A673 (cell line): ENCODE data around the gene REST. TPM values are rescaled to one million over a fixed set of nuclear protein-coding genes. Genes with fewer than 3 reads are reported as not detected.
"Not testable (repeated sequence)": the region's sequence is repeated elsewhere in the genome, so short reads cannot be mapped to it uniquely, and the experiment has no call there.

Source experiments
- BruUV-seq: library from RNA; stranded (reverse); fragments of 400-500 nt; replicated peaks from 2 replicates; lab custom pipeline; 2021; lab: Mats Ljungman, UMichigan
- CTCF ChIA-PET: fragments of 300-600 bp; sonication (Branson Sonifier 250); formaldehyde crosslinking; loops from one replicate; lab custom pipeline; 2022; ENCODE audit warnings: antibody characterized with exemption; lab: Charles Lee
- POLR2A ChIA-PET: fragments of 300-600 bp; sonication (Branson Sonifier 250); formaldehyde crosslinking; loops from one replicate; lab custom pipeline; 2022; ENCODE audit warnings: antibody characterized with exemption; ENCODE audit not compliant: low non-redundant PET; lab: Charles Lee
- DNase-seq: peaks from one replicate; pipeline ENCODE4 v3.0.0-alpha.2; 2015; ENCODE audit warnings: low spot score
- H3K27ac ChIP-seq: fragments of 200-600 bp; sonication (generic); 2 replicates; pipeline ENCODE4 v1.5.1; 2016; ENCODE audit warnings: mixed run types, low read depth, mild to moderate bottlenecking, mixed read lengths, antibody characterized with exemption, low read length; ENCODE audit not compliant: poor library complexity, severe bottlenecking
- H3K27me3 ChIP-seq: fragments of 200-600 bp; sonication (generic); replicated peaks from 2 replicates; pipeline ENCODE4 v1.6.1; 2017; ENCODE audit warnings: mixed run types, low read depth, mild to moderate bottlenecking, mixed read lengths, antibody characterized with exemption, low read length; ENCODE audit not compliant: insufficient read depth, poor library complexity
- H3K36me3 ChIP-seq: fragments of 200-600 bp; sonication (generic); 2 replicates; pipeline ENCODE4 v1.6.1; 2016; ENCODE audit warnings: mixed run types, mild to moderate bottlenecking, mixed read lengths, antibody characterized with exemption, low read length; ENCODE audit not compliant: insufficient read depth, poor library complexity, severe bottlenecking
- H3K4me1 ChIP-seq: fragments of 200-600 bp; sonication (generic); 2 replicates; pipeline ENCODE4 v1.6.1; 2017; ENCODE audit warnings: mixed run types, mild to moderate bottlenecking, mixed read lengths, antibody characterized with exemption, low read length; ENCODE audit not compliant: insufficient read depth, poor library complexity, severe bottlenecking
- H3K4me3 ChIP-seq: fragments of 200-600 bp; sonication (generic); 2 replicates; pipeline ENCODE4 v1.5.1; 2016; ENCODE audit warnings: low read depth, mixed run types, mild to moderate bottlenecking, mixed read lengths, low read length; ENCODE audit not compliant: poor library complexity, severe bottlenecking
- H3K9me3 ChIP-seq: fragments of 200-600 bp; sonication (generic); 2 replicates; pipeline ENCODE4 v1.6.1; 2016; ENCODE audit warnings: mixed run types, low read depth, mild to moderate bottlenecking, mixed read lengths, antibody characterized with exemption, low read length; ENCODE audit not compliant: poor library complexity, severe bottlenecking
- EZH2 ChIP-seq: fragments of 200-600 bp; sonication (generic); IDR thresholded peaks from 2 replicates; pipeline ENCODE4 v1.6.1; 2017; ENCODE audit warnings: borderline replicate concordance, low read depth, mild to moderate bottlenecking, mixed read lengths, antibody characterized with exemption, low read length; ENCODE audit not compliant: poor library complexity, severe bottlenecking
- intact Hi-C: fragments of 100-400 bp; cut with micrococcal nuclease; formaldehyde crosslinking; loops from one replicate; pipeline ENCODE4 v1.10.0; 2022; ENCODE audit not compliant: unreplicated experiment
- total RNA-seq: library from RNA; stranded (reverse); gene quantifications from 2 replicates; pipeline ENCODE4 v1.2.3, GENCODE V29; 2021
- TF ChIP-seq, protein P1 (sequence below): fragments of 300-800, 200-600 bp; sonication (generic); conservative IDR thresholded peaks from 2 replicates; pipeline ENCODE4 v1.5.1; 2017; ENCODE audit warnings: low read depth, mild to moderate bottlenecking, antibody characterized with exemption, low read length, moderate library complexity, mixed read lengths

REST gene
- total RNA-seq, 1 experiment from 2014 or later: 24.6 TPM

DNA sequence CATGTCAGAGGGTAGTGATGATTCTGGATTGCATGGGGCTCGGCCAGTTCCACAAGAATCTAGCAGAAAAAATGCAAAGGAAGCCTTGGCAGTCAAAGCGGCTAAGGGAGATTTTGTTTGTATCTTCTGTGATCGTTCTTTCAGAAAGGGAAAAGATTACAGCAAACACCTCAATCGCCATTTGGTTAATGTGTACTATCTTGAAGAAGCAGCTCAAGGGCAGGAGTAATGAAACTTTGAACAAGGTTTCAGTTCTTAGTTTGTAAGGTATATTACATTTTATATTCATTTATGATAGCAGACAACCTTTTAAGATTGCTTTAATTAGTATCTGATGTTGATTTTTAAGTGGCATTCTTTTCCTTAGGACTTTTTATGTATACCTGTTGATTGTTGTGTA, 24.2 kb downstream of the REST start:
- POLR2A ChIA-PET: no interaction called here
- intact Hi-C loops: no loop called here
- no peaks in the 10 kb centered on the region for H3K27me3 ChIP-seq
- no peaks in the 10 kb centered on the region for H3K9me3 ChIP-seq
- peaks cover 12% of the 10 kb centered on the region for H3K36me3 ChIP-seq
- no TSS peak for BruUV-seq
- H3K27ac ChIP-seq: no peak overlapping the region
- H3K4me3 ChIP-seq: no peak overlapping the region
- TF ChIP-seq, protein P1, sequence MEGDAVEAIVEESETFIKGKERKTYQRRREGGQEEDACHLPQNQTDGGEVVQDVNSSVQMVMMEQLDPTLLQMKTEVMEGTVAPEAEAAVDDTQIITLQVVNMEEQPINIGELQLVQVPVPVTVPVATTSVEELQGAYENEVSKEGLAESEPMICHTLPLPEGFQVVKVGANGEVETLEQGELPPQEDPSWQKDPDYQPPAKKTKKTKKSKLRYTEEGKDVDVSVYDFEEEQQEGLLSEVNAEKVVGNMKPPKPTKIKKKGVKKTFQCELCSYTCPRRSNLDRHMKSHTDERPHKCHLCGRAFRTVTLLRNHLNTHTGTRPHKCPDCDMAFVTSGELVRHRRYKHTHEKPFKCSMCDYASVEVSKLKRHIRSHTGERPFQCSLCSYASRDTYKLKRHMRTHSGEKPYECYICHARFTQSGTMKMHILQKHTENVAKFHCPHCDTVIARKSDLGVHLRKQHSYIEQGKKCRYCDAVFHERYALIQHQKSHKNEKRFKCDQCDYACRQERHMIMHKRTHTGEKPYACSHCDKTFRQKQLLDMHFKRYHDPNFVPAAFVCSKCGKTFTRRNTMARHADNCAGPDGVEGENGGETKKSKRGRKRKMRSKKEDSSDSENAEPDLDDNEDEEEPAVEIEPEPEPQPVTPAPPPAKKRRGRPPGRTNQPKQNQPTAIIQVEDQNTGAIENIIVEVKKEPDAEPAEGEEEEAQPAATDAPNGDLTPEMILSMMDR: no peak
- TF ChIP-seq EZH2: no peak
- H3K4me1 ChIP-seq: peaks cover 5% of the 10 kb centered on the region
- CTCF ChIA-PET: no interaction called here
- no peak for DNase-seq

DNA sequence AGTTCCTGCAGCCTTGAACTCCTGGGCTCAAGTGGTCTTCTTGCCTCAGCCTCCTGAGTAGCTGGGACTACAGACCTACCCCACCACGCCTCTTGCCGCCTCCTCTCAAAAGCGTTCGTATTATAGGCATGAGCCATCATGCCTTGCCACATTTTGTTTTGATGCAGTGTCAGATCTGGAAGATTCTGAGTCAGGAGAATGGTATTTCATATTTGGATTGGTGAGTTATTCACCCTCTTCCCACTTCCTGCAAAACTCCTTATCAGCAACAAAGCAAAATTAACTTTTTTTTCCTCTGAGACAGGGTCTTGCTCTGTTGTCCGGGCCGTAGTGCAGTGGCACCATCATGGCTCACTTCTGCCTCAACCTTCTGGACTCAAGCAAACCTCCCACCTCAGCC, 29.6 kb downstream of the REST start:
- TF ChIP-seq, protein P1: no peak
- no peak for TF ChIP-seq EZH2
- no peak overlapping the region for H3K27ac ChIP-seq
- no TSS peak for BruUV-seq
- H3K4me3 ChIP-seq: no peak overlapping the region
- peaks cover 5% of the 10 kb centered on the region for H3K4me1 ChIP-seq
- CTCF ChIA-PET: no interaction called here
- no peaks in the 10 kb centered on the region for H3K9me3 ChIP-seq
- no peaks in the 10 kb centered on the region for H3K27me3 ChIP-seq
- intact Hi-C loops: no loop called here
- H3K36me3 ChIP-seq: no peaks in the 10 kb centered on the region
- POLR2A ChIA-PET: no interaction called here
- no peak for DNase-seq

DNA sequence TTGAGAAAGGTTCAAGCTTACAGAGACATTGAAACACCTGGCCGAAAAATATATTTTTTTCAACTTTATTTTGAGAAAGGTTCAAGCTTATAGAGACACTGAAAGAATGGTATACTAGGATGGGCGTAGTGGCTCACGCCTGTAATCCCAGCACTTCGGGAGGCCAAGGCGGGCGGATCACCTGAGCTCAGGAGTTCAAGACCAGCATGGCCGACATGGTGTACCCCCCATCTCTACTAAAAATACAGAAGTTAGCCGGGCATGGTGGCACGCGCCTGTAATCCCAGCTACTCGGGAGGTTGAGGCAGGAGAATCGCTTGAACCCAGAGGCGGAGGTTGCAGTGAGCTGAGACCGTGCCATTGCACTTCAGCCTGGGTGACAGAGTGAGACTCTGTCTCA, 32.1 kb downstream of the REST start:
- H3K4me3 ChIP-seq, CTCF ChIA-PET, H3K27me3 ChIP-seq, BruUV-seq, H3K9me3 ChIP-seq, POLR2A ChIA-PET, DNase-seq, H3K27ac ChIP-seq, intact Hi-C loops, H3K4me1 ChIP-seq, H3K36me3 ChIP-seq: not testable (repeated sequence)

DNA sequence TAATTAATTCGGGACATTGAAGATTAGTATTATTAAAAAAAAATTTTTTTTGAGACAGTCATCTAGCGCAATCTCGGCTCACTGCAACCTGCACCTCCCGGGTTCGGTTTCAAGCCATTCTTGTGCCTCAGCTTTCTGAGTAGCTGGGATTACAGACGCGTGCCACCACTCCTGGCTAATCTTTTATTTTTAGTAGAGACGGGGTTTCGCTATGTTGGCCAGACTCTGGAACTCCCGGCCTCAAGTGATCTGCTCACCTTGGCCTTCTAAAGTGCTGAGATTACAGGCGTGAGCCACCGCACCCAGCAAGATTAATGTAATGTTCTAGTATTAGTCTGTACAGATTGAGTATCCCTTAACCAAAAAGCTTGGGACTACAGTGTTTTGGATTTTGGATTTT, 32.7 kb downstream of the REST start:
- no peaks in the 10 kb centered on the region for H3K9me3 ChIP-seq
- ChIA-PET CTCF (no interaction called here), POLR2A (interaction anchor here (0.6 kb wide), 1 partner anchor 31 kb away, joined by 5 read pairs; no protein-coding TSS in a partner anchor)
- no peaks in the 10 kb centered on the region for H3K27me3 ChIP-seq
- DNase-seq: no peak
- no peak overlapping the region for H3K27ac ChIP-seq
- TF ChIP-seq EZH2: no peak
- TF ChIP-seq, protein P1: no peak
- no peak overlapping the region for H3K4me3 ChIP-seq
- intact Hi-C loops: no loop called here
- no peaks in the 10 kb centered on the region for H3K36me3 ChIP-seq
- no TSS peak for BruUV-seq
- H3K4me1 ChIP-seq: no peaks in the 10 kb centered on the region
